AG09309 (cell line): Measurements from ENCODE around the gene GJB1.

ENCODE experiments used
- DNase-seq: peaks from one replicate; pipeline ENCODE4 v3.0.0-alpha.2; 2010; ENCODE audit warnings: low read depth
- H3K4me3 ChIP-seq: 2 replicates; pipeline ENCODE4 v1.5.1; 2011; ENCODE audit warnings: mild to moderate bottlenecking, low read depth, low read length, moderate library complexity; ENCODE audit not compliant: control insufficient read depth
- CTCF ChIP-seq: IDR thresholded peaks from 2 replicates; pipeline ENCODE4 v1.5.1; 2011; ENCODE audit warnings: mild to moderate bottlenecking, low read depth, low read length, inconsistent platforms; ENCODE audit not compliant: insufficient read depth, control insufficient read depth; ENCODE audit errors: missing control alignments

The GJB1 gene

GRCh38 chrX:71239781-71240180 is 16.8 kb downstream of the GJB1 start:
- no peak for TF ChIP-seq CTCF
- DNase-seq: no peak
- H3K4me3 ChIP-seq: no peak overlapping the region

- no peak for TF ChIP-seq CTCF
- DNase-seq: no peak
- H3K4me3 ChIP-seq: no peak overlapping the region
Measured at GRCh38 chrX:71241301-71241700, 18.3 kb downstream of the GJB1 start.

GRCh38 chrX:71244359-71245128 is 21.5 kb downstream of the GJB1 start:
- no peak for DNase-seq
- TF ChIP-seq CTCF: no peak
- no peak overlapping the region for H3K4me3 ChIP-seq

- H3K4me3 ChIP-seq: no peak overlapping the region
- no peak for DNase-seq
- TF ChIP-seq CTCF: no peak
Measured at GRCh38 chrX:71245159-71245558, 22.1 kb downstream of the GJB1 start.

GRCh38 chrX:71250841-71251240 is 27.8 kb downstream of the GJB1 start:
- TF ChIP-seq CTCF: no peak
- no peak overlapping the region for H3K4me3 ChIP-seq
- no peak for DNase-seq

GRCh38 chrX:71251466-71251973 is 28.5 kb downstream of the GJB1 start:
- no peak for TF ChIP-seq CTCF
- DNase-seq: no peak
- H3K4me3 ChIP-seq: no peak overlapping the region
